AG04450 (cell line): ENCODE data around the gene IFT27. TPM values are rescaled to one million over a fixed set of nuclear protein-coding genes. Genes with fewer than 3 reads are reported as not detected.
"Not testable (repeated sequence)": the region's sequence is repeated elsewhere in the genome, so short reads cannot be mapped to it uniquely, and the experiment has no call there.

Source experiments
- CTCF ChIA-PET: fragments of 300-600, 350-600 bp; formaldehyde crosslinking; extraction: SDS; loops from one replicate; lab custom pipeline; 2022; ENCODE audit warnings: antibody characterized with exemption, inconsistent platforms; lab: Charles Lee
- POLR2A ChIA-PET: fragments of 350-600 bp; formaldehyde crosslinking; extraction: SDS; loops from one replicate; lab custom pipeline; 2021; ENCODE audit warnings: antibody characterized with exemption, inconsistent platforms; lab: Yijun Ruan, JAX
- DNase-seq: peaks from one replicate; pipeline ENCODE4 v3.0.0-alpha.2; 2011; ENCODE audit warnings: low read depth, low spot score
- H3K27ac ChIP-seq: one replicate; pipeline ENCODE4 v1.5.1; 2012; ENCODE audit warnings: low read depth, low read length, control low read depth
- H3K27me3 ChIP-seq: one replicate; pipeline ENCODE4 v1.6.0; 2012; ENCODE audit warnings: low read length; ENCODE audit not compliant: control insufficient read depth, insufficient read depth
- H3K4me3 ChIP-seq: 2 replicates; pipeline ENCODE4 v1.5.1; 2011; ENCODE audit warnings: mild to moderate bottlenecking, low read depth, low read length, control low read depth
- H3K9me3 ChIP-seq: 2 replicates; pipeline ENCODE4 v1.5.1; 2012; ENCODE audit warnings: low read length; ENCODE audit not compliant: control insufficient read depth, insufficient read depth
- polyA plus RNA-seq: library from polyadenylated mRNA; depleted of rRNA; stranded (reverse); fragments of >200 nt; gene quantifications from 2 replicates; pipeline ENCODE4 v1.2.3, GENCODE V29; 2011
- TF ChIP-seq, protein P1 (sequence below): IDR thresholded peaks from 2 replicates; pipeline ENCODE4 v1.5.1; 2011; ENCODE audit warnings: low read depth, low read length, control low read depth, inconsistent platforms

IFT27 gene
- polyA plus RNA-seq, 1 experiment, result 25.5 TPM

DNA sequence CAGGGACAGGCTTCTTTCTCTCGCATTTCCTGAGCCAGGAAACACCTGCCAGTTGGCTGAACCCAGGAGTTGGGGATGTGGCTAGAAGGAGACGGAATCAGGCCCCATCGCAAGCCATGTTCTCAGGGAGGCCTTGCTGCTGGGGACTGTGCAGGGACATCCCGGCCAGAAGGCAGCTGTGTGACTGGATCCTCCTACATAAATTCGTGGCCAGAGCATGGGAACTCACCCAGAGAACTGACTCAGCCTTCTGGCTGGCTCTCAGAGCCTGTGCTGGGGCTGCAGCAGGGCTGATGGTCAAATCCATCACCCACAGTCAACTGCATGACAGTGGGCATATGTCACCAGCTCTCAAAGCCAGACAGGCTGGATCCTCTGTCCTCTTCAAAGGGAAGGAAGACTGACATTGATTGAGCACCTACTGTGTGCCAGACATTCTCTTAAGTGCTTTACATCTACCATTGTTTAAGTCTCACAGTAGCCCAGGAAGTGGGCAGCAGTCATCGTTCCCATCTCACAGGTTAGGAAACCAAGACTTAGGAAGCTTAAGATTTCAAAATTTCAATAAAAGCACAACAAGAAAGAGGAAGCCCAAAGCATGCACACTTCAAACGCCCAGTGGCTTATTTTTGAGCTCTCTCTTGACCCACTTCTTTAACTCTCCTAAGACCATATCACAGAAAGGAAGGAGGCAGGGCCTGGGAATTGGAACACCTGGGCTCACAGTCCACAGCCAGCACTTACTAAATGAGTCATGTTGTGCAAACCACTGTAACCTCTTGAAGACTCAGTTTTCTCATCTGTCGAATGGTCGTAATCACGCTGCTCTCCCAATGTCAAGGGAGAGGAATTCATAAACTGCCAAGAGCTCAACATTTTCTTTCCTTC is 41.5 kb downstream of the IFT27 start:
- Histone ChIP-seq H3K27me3 (peaks cover 11% of the 10 kb centered on the region), H3K9me3 (no peaks in the 10 kb centered on the region), H3K4me3 (no peak overlapping the region), H3K27ac (no peak overlapping the region)
- TF ChIP-seq, protein P1, sequence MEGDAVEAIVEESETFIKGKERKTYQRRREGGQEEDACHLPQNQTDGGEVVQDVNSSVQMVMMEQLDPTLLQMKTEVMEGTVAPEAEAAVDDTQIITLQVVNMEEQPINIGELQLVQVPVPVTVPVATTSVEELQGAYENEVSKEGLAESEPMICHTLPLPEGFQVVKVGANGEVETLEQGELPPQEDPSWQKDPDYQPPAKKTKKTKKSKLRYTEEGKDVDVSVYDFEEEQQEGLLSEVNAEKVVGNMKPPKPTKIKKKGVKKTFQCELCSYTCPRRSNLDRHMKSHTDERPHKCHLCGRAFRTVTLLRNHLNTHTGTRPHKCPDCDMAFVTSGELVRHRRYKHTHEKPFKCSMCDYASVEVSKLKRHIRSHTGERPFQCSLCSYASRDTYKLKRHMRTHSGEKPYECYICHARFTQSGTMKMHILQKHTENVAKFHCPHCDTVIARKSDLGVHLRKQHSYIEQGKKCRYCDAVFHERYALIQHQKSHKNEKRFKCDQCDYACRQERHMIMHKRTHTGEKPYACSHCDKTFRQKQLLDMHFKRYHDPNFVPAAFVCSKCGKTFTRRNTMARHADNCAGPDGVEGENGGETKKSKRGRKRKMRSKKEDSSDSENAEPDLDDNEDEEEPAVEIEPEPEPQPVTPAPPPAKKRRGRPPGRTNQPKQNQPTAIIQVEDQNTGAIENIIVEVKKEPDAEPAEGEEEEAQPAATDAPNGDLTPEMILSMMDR, result no peak
- ChIA-PET POLR2A (no interaction called here), CTCF (interaction anchor here (0.6 kb wide), 1 partner anchor 122 kb away, joined by 3 read pairs; no protein-coding TSS in a partner anchor)
- no peak for DNase-seq

DNA sequence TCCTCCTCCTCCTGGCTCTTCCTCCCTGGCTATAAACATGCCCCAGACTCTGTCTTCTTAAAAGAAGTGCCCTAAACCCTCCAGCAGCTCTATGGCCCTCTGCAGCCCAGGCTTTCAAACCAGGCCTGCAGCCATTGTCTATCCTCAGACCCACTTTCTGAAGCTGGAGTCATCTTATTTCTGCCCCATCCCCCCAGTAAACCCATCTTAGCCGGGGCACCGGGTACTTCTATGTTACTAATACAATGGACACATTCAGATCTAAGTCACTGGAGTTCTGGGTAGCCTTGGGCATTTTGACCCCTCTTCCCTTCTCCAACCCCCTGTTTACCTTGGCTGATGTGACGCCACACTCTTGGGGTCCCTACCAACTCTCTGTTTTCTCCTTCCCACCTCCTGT is 42.6 kb downstream of the IFT27 start:
- Histone ChIP-seq H3K9me3 (no peaks in the 10 kb centered on the region), H3K27ac (no peak overlapping the region), H3K4me3 (no peak overlapping the region), H3K27me3 (peaks cover 13% of the 10 kb centered on the region)
- ChIA-PET CTCF (no interaction called here), POLR2A (no interaction called here)
- DNase-seq, result no peak
- TF ChIP-seq, protein P1, result no peak

DNA sequence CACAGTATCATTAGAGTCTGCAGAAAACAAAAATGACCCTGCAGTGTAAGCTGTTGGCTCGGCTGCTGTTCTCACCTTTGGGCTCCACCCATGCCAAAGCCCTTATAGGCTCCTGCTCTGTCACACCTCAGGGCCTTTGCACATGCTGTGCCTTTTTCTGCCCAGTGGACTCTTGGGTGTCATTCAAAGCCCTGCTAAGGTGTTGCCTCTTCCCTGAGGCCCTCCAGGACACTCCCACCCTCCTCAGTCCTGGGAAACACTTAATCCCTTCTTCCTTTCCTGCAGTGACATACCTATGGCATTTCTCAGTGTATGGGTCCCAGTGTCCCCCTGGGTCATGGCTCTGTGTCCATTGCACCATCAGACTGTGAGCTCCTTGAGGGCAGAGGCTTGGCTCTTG is 43.3 kb downstream of the IFT27 start:
- TF ChIP-seq, protein P1, result no peak
- Histone ChIP-seq H3K27me3 (peaks cover 13% of the 10 kb centered on the region), H3K27ac (no peak overlapping the region), H3K9me3 (no peaks in the 10 kb centered on the region), H3K4me3 (no peak overlapping the region)
- DNase-seq, result no peak
- ChIA-PET CTCF (no interaction called here), POLR2A (no interaction called here)

DNA sequence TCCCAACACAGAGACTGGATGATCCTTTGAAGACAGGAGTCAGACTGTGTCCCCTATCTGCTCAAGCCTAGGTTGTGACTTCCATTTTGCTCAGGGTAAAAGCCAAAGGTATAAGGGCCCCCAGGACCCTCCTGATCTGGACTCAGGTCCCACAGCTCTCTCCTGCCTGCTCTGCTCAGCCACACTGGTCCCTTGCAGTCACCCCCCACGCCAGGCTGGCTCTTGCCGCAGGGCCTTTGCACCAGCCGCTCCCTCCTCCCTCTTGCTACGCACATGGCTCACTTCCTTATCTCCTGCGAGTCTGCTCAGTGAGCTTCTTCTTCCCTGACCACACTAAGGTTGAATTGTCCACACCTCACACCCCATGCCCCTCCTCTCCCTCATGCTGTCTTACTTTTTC is 44.0 kb downstream of the IFT27 start:
- H3K9me3 ChIP-seq, result no peaks in the 10 kb centered on the region
- POLR2A ChIA-PET, result no interaction called here
- CTCF ChIA-PET, result no interaction called here
- no peak overlapping the region for H3K4me3 ChIP-seq
- H3K27me3 ChIP-seq, result peaks cover 11% of the 10 kb centered on the region
- no peak for DNase-seq
- TF ChIP-seq, protein P1, result no peak
- no peak overlapping the region for H3K27ac ChIP-seq

DNA sequence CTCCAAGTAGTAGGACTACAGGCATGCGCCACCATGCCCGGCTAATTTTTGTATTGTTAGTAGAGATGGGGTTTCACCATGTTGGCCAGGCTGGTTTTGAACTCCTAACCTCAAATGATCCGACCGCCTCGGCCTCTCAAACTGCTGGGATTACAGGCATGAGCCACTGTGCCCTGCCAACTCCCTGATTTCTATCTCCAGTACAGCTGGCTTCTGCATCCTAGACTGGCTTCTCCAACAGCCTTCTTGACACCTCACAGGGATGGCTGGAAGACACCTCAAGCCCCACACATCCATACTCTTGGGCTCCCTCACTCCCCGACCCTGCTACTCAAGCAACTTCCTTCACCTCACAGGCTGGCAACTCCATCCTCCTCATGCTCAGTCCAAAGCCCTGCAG is 44.6 kb downstream of the IFT27 start:
- CTCF ChIA-PET, DNase-seq: not testable (repeated sequence)

More for the DNA sequence above, 44.6 kb downstream of the IFT27 start:
- POLR2A ChIA-PET, H3K27me3 ChIP-seq, H3K27ac ChIP-seq, H3K9me3 ChIP-seq, H3K4me3 ChIP-seq: not testable (repeated sequence)
